ENCODE results near the gene RBP5.

RBP5 gene

GRCh38 chr12:7150841-7151240 lies 22.2 kb upstream of the RBP5 start:
- DNase-seq (ENCODE audit: low read depth) = no peak
- TF ChIP-seq, protein P1, sequence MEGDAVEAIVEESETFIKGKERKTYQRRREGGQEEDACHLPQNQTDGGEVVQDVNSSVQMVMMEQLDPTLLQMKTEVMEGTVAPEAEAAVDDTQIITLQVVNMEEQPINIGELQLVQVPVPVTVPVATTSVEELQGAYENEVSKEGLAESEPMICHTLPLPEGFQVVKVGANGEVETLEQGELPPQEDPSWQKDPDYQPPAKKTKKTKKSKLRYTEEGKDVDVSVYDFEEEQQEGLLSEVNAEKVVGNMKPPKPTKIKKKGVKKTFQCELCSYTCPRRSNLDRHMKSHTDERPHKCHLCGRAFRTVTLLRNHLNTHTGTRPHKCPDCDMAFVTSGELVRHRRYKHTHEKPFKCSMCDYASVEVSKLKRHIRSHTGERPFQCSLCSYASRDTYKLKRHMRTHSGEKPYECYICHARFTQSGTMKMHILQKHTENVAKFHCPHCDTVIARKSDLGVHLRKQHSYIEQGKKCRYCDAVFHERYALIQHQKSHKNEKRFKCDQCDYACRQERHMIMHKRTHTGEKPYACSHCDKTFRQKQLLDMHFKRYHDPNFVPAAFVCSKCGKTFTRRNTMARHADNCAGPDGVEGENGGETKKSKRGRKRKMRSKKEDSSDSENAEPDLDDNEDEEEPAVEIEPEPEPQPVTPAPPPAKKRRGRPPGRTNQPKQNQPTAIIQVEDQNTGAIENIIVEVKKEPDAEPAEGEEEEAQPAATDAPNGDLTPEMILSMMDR (IDR thresholded peaks at IDR 0.05; ENCODE audit: insufficient read depth, low read depth, low read length, missing control alignments) = no peak
- H3K4me3 ChIP-seq (ENCODE audit: low read length) = no peak overlapping the region

GRCh38 chr12:7150356-7150755 lies 21.7 kb upstream of the RBP5 start:
- H3K4me3 ChIP-seq (ENCODE audit: low read length) = no peak overlapping the region
- no peak for DNase-seq (ENCODE audit: low read depth)
- TF ChIP-seq, protein P1 (IDR thresholded peaks at IDR 0.05; ENCODE audit: insufficient read depth, low read depth, low read length, missing control alignments) = no peak

DNA sequence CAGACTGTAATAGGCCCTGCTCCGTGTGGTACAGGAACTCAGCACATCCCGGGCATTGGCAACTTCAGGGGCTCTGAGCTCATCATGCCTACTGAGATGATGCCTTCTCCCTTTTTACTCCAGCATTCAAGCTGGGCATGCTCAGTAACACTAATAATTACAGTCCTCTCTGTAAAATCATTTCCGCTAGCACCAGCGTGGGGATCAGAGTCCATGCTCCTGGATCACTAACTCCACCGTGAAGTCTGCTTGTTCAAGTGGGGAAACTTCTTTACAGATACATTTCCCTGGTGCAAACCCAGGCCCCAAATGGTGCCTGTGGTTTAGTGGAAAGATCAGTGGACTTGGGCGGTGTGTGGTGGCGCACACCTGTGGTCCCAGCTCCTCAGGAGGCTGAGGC lies 18.2 kb upstream of the RBP5 start:
- TF ChIP-seq, protein P1 (IDR thresholded peaks at IDR 0.05; ENCODE audit: insufficient read depth, low read depth, low read length, missing control alignments) = no peak
- DNase-seq (ENCODE audit: low read depth) = no peak
- no peak overlapping the region for H3K4me3 ChIP-seq (ENCODE audit: low read length)

DNA sequence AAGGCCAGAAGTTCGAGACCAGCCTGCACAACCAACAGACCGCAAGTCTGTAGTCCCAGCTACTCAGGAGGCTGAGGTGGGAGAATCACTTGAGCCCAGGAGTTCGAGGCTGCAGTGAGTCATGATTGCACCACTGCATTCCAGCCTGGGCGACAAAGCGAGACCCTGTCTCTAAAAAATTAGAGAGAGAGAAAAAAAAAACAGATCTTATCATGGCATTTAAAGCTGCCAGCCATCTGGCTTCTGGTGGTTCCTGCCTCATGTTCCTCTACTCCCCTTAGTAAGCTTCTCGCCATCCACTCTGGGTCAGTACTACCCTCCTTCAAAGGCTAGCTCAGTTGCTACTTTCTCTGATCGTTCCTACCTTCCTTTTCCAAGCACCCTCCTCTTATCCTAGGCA lies 17.5 kb upstream of the RBP5 start:
- TF ChIP-seq, protein P1 (IDR thresholded peaks at IDR 0.05; ENCODE audit: insufficient read depth, low read depth, low read length, missing control alignments) = no peak
- no peak for DNase-seq (ENCODE audit: low read depth)
- no peak overlapping the region for H3K4me3 ChIP-seq (ENCODE audit: low read length)

GRCh38 chr12:7145671-7146070 lies 17.0 kb upstream of the RBP5 start:
- no peak overlapping the region for H3K4me3 ChIP-seq (ENCODE audit: low read length)
- no peak for DNase-seq (ENCODE audit: low read depth)
- TF ChIP-seq, protein P1 (IDR thresholded peaks at IDR 0.05; ENCODE audit: insufficient read depth, low read depth, low read length, missing control alignments) = no peak

DNA sequence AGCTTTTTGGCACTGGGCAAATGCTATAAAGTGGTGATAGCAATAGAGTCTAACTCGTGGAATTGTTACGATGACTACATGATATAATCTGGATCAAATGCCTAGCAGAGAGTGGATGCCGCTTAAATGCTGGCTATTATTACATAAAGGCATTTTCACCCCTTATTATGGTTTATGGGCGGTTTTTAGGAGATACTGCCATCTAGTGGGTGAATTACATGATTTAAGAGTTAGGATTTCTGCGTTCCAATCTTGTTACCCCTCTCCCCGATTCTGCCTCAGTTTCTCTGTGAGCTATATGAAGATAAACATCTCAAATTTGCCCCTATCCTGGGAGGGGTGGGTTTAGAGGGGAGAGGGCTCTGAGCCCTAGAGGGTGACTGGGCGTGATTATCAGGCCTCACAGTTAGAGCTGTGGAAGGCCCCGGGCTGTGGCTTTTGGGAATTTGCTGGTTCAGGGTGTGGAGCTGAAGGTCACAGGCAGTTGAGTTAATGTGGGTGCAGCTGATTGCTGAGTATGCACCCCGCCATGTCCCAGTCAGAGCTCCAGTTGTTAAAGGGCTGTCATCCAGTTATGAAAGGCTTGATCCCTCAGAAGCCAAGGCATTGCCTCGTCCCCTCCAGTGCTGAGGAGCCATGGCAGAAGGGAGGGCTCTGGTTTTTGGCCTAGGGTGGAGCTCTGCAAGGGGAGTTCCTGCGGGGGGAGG lies 15.9 kb upstream of the RBP5 start:
- no peak overlapping the region for H3K4me3 ChIP-seq (ENCODE audit: low read length)
- peak; percentile 43 for DNase-seq (ENCODE audit: low read depth)
- TF ChIP-seq, protein P1 (IDR thresholded peaks at IDR 0.05; ENCODE audit: insufficient read depth, low read depth, low read length, missing control alignments) = peak; percentile 53

DNA sequence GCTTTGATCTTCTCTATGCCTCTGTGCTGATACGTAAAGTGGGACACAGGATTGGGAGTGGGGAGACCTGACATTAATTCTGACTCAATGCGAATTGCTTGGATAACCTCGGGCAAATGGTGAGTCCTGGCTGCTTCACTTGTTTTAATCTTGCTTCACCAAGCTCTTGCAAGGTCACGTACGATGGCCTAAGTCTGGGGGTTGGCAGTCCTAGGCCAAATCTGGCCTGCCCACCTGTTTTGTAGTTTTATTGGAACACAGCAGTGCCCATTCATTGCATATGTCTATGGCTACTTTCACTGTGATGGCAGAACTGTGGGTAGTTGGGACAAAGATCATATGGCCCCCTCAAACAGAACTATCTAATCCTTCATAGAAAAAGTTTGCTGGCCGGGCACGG lies 14.9 kb upstream of the RBP5 start:
- DNase-seq (ENCODE audit: low read depth) = no peak
- no peak overlapping the region for H3K4me3 ChIP-seq (ENCODE audit: low read length)
- TF ChIP-seq, protein P1 (IDR thresholded peaks at IDR 0.05; ENCODE audit: insufficient read depth, low read depth, low read length, missing control alignments) = no peak
